ENCODE measurements around the gene KNDC1.

The KNDC1 gene

DNA sequence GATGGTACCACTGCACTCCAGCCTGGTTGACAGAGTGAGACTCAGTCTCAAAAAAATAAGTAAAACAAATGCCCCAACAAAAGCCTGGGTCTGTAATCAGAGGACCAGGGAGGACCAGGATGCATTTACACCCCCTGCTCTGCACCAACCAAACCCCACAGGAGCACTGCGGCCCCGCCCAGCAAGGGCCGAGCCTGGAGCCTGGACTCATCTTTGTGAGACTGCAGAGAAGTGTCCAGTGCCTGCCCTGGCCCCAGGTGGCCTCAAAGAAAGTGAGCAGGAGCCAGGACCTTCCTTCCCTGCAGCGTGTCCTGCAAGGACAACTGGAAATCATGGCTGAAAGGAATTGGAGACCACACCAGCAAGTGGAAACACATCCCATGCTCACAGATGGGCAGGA is 31.6 kb downstream of the KNDC1 start (continued):
- no peak for TF ChIP-seq ZNF843 (tag by site-specific recombination; IDR thresholded peaks at IDR 0.05)
- TF ChIP-seq ZNF837 (tag by site-specific recombination; IDR thresholded peaks at IDR 0.05): no peak

DNA sequence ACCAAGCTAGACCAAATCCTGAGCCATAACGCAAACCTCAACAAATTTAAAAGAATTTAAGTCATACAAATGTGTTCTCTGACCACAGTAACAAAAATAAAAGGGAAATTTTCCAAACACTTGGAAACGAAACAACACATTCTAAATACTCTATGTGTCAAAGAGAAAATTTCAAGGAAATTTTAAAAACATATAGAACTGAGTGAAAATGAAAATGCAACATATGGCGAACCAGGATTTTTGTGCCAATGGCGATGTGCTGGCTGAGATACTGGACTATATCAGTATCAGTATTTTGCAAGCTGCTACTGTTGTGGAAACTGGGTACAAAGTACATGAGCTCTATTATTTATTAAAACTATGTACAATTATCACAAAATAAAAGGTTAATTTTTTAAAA is 34.1 kb downstream of the KNDC1 start:
- Histone ChIP-seq H3K27ac (ENCODE audit: extremely low read depth, low read depth, low read length) (no peak overlapping the region), H3K4me1 (ENCODE audit: control insufficient read depth, insufficient read depth, low read length) (no peaks in the 10 kb centered on the region), H3K36me3 (ENCODE audit: control insufficient read depth in 2 of 2, insufficient read depth in 1 of 2, low read length in 2 of 2) (no peaks in the 10 kb centered on the region), H3K9me3 (ENCODE audit: control insufficient read depth, insufficient read depth, low read depth, low read length) (no peaks in the 10 kb centered on the region), H3K4me3 (ENCODE audit: low read depth, low read length) (no peak overlapping the region)
- ChIA-PET POLR2A (no interaction called here), CTCF (no interaction called here)
- no peak for TF ChIP-seq MEIS1 (CRISPR knock-in tag; IDR thresholded peaks at IDR 0.05; ENCODE audit: borderline replicate concordance)
- TF ChIP-seq ZNF501 (tag by site-specific recombination; IDR thresholded peaks at IDR 0.05): no peak
- no peak for TF ChIP-seq ZNF174 (tag by site-specific recombination; IDR thresholded peaks at IDR 0.05)
- TF ChIP-seq, protein P1, sequence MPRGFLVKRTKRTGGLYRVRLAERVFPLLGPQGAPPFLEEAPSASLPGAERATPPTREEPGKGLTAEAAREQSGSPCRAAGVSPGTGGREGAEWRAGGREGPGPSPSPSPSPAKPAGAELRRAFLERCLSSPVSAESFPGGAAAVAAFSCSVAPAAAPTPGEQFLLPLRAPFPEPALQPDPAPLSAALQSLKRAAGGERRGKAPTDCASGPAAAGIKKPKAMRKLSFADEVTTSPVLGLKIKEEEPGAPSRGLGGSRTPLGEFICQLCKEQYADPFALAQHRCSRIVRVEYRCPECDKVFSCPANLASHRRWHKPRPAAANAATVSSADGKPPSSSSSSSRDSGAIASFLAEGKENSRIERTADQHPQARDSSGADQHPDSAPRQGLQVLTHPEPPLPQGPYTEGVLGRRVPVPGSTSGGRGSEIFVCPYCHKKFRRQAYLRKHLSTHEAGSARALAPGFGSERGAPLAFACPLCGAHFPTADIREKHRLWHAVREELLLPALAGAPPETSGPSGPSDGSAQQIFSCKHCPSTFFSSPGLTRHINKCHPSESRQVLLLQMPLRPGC (tag by site-specific recombination; IDR thresholded peaks at IDR 0.05): no peak
- no peak for TF ChIP-seq YY2 (tag by site-specific recombination; IDR thresholded peaks at IDR 0.05)
- no peak for TF ChIP-seq ZNF670 (tag by site-specific recombination; IDR thresholded peaks at IDR 0.05; ENCODE audit: low read depth)
- TF ChIP-seq ZNF621 (tag by site-specific recombination; IDR thresholded peaks at IDR 0.05): no peak
- TF ChIP-seq, protein P2, sequence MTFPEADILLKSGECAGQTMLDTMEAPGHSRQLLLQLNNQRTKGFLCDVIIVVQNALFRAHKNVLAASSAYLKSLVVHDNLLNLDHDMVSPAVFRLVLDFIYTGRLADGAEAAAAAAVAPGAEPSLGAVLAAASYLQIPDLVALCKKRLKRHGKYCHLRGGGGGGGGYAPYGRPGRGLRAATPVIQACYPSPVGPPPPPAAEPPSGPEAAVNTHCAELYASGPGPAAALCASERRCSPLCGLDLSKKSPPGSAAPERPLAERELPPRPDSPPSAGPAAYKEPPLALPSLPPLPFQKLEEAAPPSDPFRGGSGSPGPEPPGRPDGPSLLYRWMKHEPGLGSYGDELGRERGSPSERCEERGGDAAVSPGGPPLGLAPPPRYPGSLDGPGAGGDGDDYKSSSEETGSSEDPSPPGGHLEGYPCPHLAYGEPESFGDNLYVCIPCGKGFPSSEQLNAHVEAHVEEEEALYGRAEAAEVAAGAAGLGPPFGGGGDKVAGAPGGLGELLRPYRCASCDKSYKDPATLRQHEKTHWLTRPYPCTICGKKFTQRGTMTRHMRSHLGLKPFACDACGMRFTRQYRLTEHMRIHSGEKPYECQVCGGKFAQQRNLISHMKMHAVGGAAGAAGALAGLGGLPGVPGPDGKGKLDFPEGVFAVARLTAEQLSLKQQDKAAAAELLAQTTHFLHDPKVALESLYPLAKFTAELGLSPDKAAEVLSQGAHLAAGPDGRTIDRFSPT (tag by site-specific recombination; IDR thresholded peaks at IDR 0.05): no peak
- no peak for TF ChIP-seq HOXA7 (CRISPR knock-in tag; IDR thresholded peaks at IDR 0.05; ENCODE audit: borderline replicate concordance)
- TF ChIP-seq ZNF114 (tag by site-specific recombination; IDR thresholded peaks at IDR 0.05): no peak
- no peak for TF ChIP-seq ZNF510 (tag by site-specific recombination; IDR thresholded peaks at IDR 0.05; ENCODE audit: insufficient replicate concordance)
- no peak for TF ChIP-seq SCRT1 (tag by site-specific recombination; IDR thresholded peaks at IDR 0.05; ENCODE audit: borderline replicate concordance)
- no peak for TF ChIP-seq ZNF169 (tag by site-specific recombination; IDR thresholded peaks at IDR 0.05)
- TF ChIP-seq ZNF837 (tag by site-specific recombination; IDR thresholded peaks at IDR 0.05): no peak
- TF ChIP-seq, protein P3, sequence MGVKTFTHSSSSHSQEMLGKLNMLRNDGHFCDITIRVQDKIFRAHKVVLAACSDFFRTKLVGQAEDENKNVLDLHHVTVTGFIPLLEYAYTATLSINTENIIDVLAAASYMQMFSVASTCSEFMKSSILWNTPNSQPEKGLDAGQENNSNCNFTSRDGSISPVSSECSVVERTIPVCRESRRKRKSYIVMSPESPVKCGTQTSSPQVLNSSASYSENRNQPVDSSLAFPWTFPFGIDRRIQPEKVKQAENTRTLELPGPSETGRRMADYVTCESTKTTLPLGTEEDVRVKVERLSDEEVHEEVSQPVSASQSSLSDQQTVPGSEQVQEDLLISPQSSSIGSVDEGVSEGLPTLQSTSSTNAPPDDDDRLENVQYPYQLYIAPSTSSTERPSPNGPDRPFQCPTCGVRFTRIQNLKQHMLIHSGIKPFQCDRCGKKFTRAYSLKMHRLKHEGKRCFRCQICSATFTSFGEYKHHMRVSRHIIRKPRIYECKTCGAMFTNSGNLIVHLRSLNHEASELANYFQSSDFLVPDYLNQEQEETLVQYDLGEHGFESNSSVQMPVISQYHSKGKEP (tag by site-specific recombination; IDR thresholded peaks at IDR 0.05): no peak
- no peak for TF ChIP-seq ZNF366 (tag by site-specific recombination; conservative IDR thresholded peaks at IDR 0.05)
- no peak for TF ChIP-seq ZNF792 (tag by site-specific recombination; IDR thresholded peaks at IDR 0.05)
- no peak for TF ChIP-seq ZNF76 (tag by site-specific recombination; IDR thresholded peaks at IDR 0.05; ENCODE audit: borderline replicate concordance, low read depth)

DNA sequence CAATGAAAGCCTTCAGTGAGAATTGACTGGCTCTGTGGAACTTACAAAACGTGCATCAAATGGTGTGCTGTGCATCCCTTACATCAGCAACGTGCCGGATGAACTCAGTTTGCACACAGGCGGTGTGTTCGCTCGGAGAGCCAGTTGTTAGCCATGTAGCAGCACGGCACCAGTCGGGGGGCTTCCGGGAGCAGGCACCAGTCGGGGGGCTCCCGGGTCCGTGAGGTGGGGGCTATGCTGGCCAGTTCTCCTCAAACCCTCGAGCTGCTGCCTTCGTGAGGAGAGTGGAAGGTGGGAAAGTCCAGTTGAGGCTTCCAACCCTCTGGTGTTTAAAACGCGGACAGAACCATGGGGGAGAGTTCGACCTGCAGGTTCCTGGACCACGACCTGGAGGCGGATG is 35.1 kb downstream of the KNDC1 start:
- no peaks in the 10 kb centered on the region for H3K9me3 ChIP-seq (ENCODE audit: control insufficient read depth, insufficient read depth, low read depth, low read length)
- H3K27ac ChIP-seq (ENCODE audit: extremely low read depth, low read depth, low read length): no peak overlapping the region
- no peak overlapping the region for H3K4me3 ChIP-seq (ENCODE audit: low read depth, low read length)
- POLR2A ChIA-PET: no interaction called here
- CTCF ChIA-PET: no interaction called here
- no peaks in the 10 kb centered on the region for H3K36me3 ChIP-seq (ENCODE audit: control insufficient read depth in 2 of 2, insufficient read depth in 1 of 2, low read length in 2 of 2)
- no peaks in the 10 kb centered on the region for H3K4me1 ChIP-seq (ENCODE audit: control insufficient read depth, insufficient read depth, low read length)
- TF ChIP-seq SP3 (tag by site-specific recombination; IDR thresholded peaks at IDR 0.05): no peak
- no peak for TF ChIP-seq ZNF426 (tag by site-specific recombination; IDR thresholded peaks at IDR 0.05)
- TF ChIP-seq ZNF132 (tag by site-specific recombination; IDR thresholded peaks at IDR 0.05; ENCODE audit: borderline replicate concordance): no peak
- TF ChIP-seq ZBTB21 (tag by site-specific recombination; IDR thresholded peaks at IDR 0.05): no peak
- no peak for TF ChIP-seq ZFHX2 (tag by site-specific recombination; conservative IDR thresholded peaks at IDR 0.05)
- TF ChIP-seq, protein P4, sequence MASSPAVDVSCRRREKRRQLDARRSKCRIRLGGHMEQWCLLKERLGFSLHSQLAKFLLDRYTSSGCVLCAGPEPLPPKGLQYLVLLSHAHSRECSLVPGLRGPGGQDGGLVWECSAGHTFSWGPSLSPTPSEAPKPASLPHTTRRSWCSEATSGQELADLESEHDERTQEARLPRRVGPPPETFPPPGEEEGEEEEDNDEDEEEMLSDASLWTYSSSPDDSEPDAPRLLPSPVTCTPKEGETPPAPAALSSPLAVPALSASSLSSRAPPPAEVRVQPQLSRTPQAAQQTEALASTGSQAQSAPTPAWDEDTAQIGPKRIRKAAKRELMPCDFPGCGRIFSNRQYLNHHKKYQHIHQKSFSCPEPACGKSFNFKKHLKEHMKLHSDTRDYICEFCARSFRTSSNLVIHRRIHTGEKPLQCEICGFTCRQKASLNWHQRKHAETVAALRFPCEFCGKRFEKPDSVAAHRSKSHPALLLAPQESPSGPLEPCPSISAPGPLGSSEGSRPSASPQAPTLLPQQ (tag by site-specific recombination; IDR thresholded peaks at IDR 0.05): no peak
- TF ChIP-seq ZNF521 (tag by site-specific recombination; IDR thresholded peaks at IDR 0.05): no peak
- no peak for TF ChIP-seq ZNF670 (tag by site-specific recombination; IDR thresholded peaks at IDR 0.05; ENCODE audit: low read depth)
- TF ChIP-seq, protein P5, sequence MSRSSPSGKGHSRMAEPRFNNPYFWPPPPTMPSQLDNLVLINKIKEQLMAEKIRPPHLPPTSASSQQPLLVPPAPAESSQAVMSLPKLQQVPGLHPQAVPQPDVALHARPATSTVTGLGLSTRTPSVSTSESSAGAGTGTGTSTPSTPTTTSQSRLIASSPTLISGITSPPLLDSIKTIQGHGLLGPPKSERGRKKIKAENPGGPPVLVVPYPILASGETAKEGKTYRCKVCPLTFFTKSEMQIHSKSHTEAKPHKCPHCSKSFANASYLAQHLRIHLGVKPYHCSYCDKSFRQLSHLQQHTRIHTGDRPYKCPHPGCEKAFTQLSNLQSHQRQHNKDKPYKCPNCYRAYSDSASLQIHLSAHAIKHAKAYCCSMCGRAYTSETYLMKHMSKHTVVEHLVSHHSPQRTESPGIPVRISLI (tag by site-specific recombination; IDR thresholded peaks at IDR 0.05): no peak
- no peak for TF ChIP-seq ZNF292 (tag by site-specific recombination; IDR thresholded peaks at IDR 0.05; ENCODE audit: borderline replicate concordance, low read depth)
